MM.1S (cell line): ENCODE data around the gene POSTN.
"Not testable (repeated sequence)": the region's sequence is repeated elsewhere in the genome, so short reads cannot be mapped to it uniquely, and the experiment has no call there.

Experiments
- DNase-seq: peaks from one replicate; pipeline ENCODE4 v3.0.0-alpha.2; 2015
- H2AFZ ChIP-seq: fragments of 300-600 bp; sonication (generic); 2 replicates; pipeline ENCODE4 v1.6.0; 2016; ENCODE audit warnings: antibody characterized with exemption, low read length
- H3F3A ChIP-seq: fragments of 300-600 bp; sonication (generic); 2 replicates; pipeline ENCODE4 v1.6.1; 2016; ENCODE audit warnings: mild to moderate bottlenecking, antibody characterized with exemption, low read length, moderate library complexity, mixed read lengths; ENCODE audit not compliant: insufficient read depth
- H3K27ac ChIP-seq: fragments of 300-600 bp; sonication (generic); 2 replicates; pipeline ENCODE4 v1.5.1; 2016; ENCODE audit warnings: mild to moderate bottlenecking, low read length
- H3K27me3 ChIP-seq: fragments of 300-600 bp; sonication (generic); replicated peaks from 2 replicates; pipeline ENCODE4 v1.6.0; 2016; ENCODE audit warnings: low read length; ENCODE audit not compliant: insufficient read depth
- H3K36me3 ChIP-seq: fragments of 300-600 bp; sonication (generic); replicated peaks from 2 replicates; pipeline ENCODE4 v1.6.1; 2016; ENCODE audit warnings: mild to moderate bottlenecking, low read length, mixed read lengths; ENCODE audit not compliant: insufficient read depth
- H3K4me1 ChIP-seq: fragments of 300-600 bp; sonication (generic); 2 replicates; pipeline ENCODE4 v1.6.1; 2016; ENCODE audit warnings: low read length, mixed read lengths
- H3K4me2 ChIP-seq: fragments of 300-600 bp; sonication (generic); 2 replicates; pipeline ENCODE4 v1.6.0; 2016; ENCODE audit warnings: low read depth, low read length
- H3K4me3 ChIP-seq: fragments of 300-600 bp; sonication (generic); 2 replicates; pipeline ENCODE4 v1.5.1; 2016; ENCODE audit warnings: low read length, mixed read lengths
- H3K79me2 ChIP-seq: fragments of 300-600 bp; sonication (generic); 2 replicates; pipeline ENCODE4 v1.6.1; 2016; ENCODE audit warnings: mixed run types, low read length, mixed read lengths
- H3K9ac ChIP-seq: fragments of 300-600 bp; sonication (generic); 2 replicates; pipeline ENCODE4 v1.6.1; 2016; ENCODE audit warnings: low read length, mixed read lengths
- H3K9me2 ChIP-seq: fragments of 300-600 bp; sonication (generic); replicated peaks from 2 replicates; pipeline ENCODE4 v1.6.1; 2016; ENCODE audit warnings: mild to moderate bottlenecking, low read length, mixed read lengths; ENCODE audit not compliant: insufficient read depth
- H3K9me3 ChIP-seq: fragments of 300-600 bp; sonication (generic); replicated peaks from 2 replicates; pipeline ENCODE4 v1.6.1; 2016; ENCODE audit warnings: mild to moderate bottlenecking, low read length, mixed read lengths; ENCODE audit not compliant: insufficient read depth
- H4K20me1 ChIP-seq: fragments of 300-600 bp; sonication (generic); 2 replicates; pipeline ENCODE4 v1.6.1; 2016; ENCODE audit warnings: mild to moderate bottlenecking, low read length, moderate library complexity, mixed read lengths; ENCODE audit not compliant: insufficient read depth
- EZH2 ChIP-seq: fragments of 300-600 bp; sonication (generic); optimal IDR thresholded peaks from 2 replicates; pipeline ENCODE3; 2017; ENCODE audit warnings: low read depth, mild to moderate bottlenecking, antibody characterized with exemption, low read length, mixed read lengths
- EZH2phosphoT487 ChIP-seq: fragments of 300-600 bp; sonication (generic); IDR thresholded peaks from 2 replicates; pipeline ENCODE4 v1.6.1; 2018; ENCODE audit warnings: antibody characterized with exemption, low read length
- TF ChIP-seq, protein P1 (sequence below): fragments of 300-600 bp; sonication (generic); IDR thresholded peaks from 2 replicates; pipeline ENCODE4 v1.5.1; 2016; ENCODE audit warnings: antibody characterized with exemption, low read length, mixed read lengths

The POSTN gene

GRCh38 chr13:37565425-37565824 lies 33.1 kb downstream of the POSTN start:
- H3K36me3 ChIP-seq, result no peaks in the 10 kb centered on the region
- no peaks in the 10 kb centered on the region for H3K79me2 ChIP-seq

DNA sequence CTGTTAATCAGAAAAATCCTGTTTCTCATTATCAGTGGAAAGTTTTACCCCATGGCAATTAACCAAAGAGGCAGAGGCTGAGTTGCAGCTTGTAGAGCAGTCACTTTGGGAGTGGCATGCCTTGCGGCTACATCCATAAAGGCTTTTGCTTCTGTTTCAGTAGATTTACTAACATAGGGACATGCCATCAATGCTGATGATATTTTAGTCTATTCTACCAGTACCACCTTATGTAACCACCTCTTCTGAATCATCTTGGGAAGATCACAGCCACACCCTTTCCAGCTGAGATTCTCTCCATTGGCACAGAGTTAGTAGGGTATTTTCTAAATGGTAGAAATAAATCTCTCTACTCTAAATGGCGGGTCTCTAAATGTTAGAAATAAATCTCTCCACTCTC lies 37.5 kb downstream of the POSTN start:
- no peak for DNase-seq
- Histone ChIP-seq H3K4me1 (no peaks in the 10 kb centered on the region), H3K4me2 (no peak overlapping the region), H3K4me3 (no peak overlapping the region), H3K27me3 (no peaks in the 10 kb centered on the region), H3K9me3 (no peaks in the 10 kb centered on the region), H3K79me2 (no peaks in the 10 kb centered on the region), H3F3A (no peaks in the 10 kb centered on the region), H3K27ac (no peak overlapping the region), H3K9ac (no peak overlapping the region), H3K9me2 (no peaks in the 10 kb centered on the region), H2AFZ (no peak overlapping the region), H3K36me3 (no peaks in the 10 kb centered on the region), H4K20me1 (no peaks in the 10 kb centered on the region)
- TF ChIP-seq, protein P1, sequence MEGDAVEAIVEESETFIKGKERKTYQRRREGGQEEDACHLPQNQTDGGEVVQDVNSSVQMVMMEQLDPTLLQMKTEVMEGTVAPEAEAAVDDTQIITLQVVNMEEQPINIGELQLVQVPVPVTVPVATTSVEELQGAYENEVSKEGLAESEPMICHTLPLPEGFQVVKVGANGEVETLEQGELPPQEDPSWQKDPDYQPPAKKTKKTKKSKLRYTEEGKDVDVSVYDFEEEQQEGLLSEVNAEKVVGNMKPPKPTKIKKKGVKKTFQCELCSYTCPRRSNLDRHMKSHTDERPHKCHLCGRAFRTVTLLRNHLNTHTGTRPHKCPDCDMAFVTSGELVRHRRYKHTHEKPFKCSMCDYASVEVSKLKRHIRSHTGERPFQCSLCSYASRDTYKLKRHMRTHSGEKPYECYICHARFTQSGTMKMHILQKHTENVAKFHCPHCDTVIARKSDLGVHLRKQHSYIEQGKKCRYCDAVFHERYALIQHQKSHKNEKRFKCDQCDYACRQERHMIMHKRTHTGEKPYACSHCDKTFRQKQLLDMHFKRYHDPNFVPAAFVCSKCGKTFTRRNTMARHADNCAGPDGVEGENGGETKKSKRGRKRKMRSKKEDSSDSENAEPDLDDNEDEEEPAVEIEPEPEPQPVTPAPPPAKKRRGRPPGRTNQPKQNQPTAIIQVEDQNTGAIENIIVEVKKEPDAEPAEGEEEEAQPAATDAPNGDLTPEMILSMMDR, result no peak
- TF ChIP-seq EZH2phosphoT487 (no peak), EZH2 (no peak)

More at GRCh38 chr13:37565425-37565824, 33.1 kb downstream of the POSTN start:
- Histone ChIP-seq H3F3A (no peaks in the 10 kb centered on the region), H3K9me2 (no peaks in the 10 kb centered on the region), H3K27me3 (no peaks in the 10 kb centered on the region), H3K4me2 (no peak overlapping the region), H4K20me1 (no peaks in the 10 kb centered on the region), H3K27ac (no peak overlapping the region), H3K4me3 (no peak overlapping the region), H3K9ac (no peak overlapping the region), H3K4me1 (no peaks in the 10 kb centered on the region), H3K9me3 (no peaks in the 10 kb centered on the region), H2AFZ (no peak overlapping the region)
- TF ChIP-seq, protein P1, result no peak
- DNase-seq, result no peak

- Histone ChIP-seq H3K27ac (no peak overlapping the region), H3K9ac (no peak overlapping the region), H2AFZ (no peak overlapping the region), H4K20me1 (no peaks in the 10 kb centered on the region), H3K4me3 (no peak overlapping the region), H3K9me3 (no peaks in the 10 kb centered on the region), H3K9me2 (no peaks in the 10 kb centered on the region), H3K36me3 (no peaks in the 10 kb centered on the region), H3K4me2 (no peak overlapping the region), H3K79me2 (no peaks in the 10 kb centered on the region), H3K4me1 (no peaks in the 10 kb centered on the region), H3F3A (no peaks in the 10 kb centered on the region), H3K27me3 (no peaks in the 10 kb centered on the region)
- TF ChIP-seq, protein P1, result no peak
- no peak for TF ChIP-seq EZH2phosphoT487
- TF ChIP-seq EZH2, result no peak
- no peak for DNase-seq
Measured at GRCh38 chr13:37560526-37560925, 38.0 kb downstream of the POSTN start.

DNA sequence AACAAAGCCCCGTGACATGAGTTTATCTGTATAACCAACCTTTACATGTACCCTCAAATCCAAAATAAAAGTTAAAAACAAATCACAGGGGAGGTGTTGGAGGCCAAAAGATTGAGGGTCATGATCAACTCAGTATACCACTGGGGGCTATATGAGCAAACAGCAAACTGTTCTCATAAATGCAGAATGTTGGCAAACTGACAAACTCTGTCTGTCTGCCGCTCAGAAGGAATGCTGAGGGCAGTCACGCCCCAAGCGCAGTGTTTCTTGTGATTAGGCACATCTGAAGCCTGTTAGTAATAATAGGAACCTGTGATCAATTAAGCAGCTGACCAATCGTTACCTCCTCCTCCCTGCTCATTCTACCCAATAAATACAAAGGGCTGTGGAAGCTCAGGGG lies 39.8 kb downstream of the POSTN start:
- H2AFZ ChIP-seq, H3K27me3 ChIP-seq, H3K9me2 ChIP-seq, H3K4me2 ChIP-seq, H3K4me3 ChIP-seq, H3K79me2 ChIP-seq, H3K27ac ChIP-seq, H3K4me1 ChIP-seq, H3K36me3 ChIP-seq, H3K9me3 ChIP-seq, DNase-seq, H3F3A ChIP-seq, H4K20me1 ChIP-seq, H3K9ac ChIP-seq: not testable (repeated sequence)
